Fibroblast of lung (primary cell): Measurements from ENCODE around the gene CTDSPL. TPM values are rescaled to one million over a fixed set of nuclear protein-coding genes. Genes with fewer than 3 reads are reported as not detected.

ENCODE experiments used
- DNase-seq, 2 donors: peaks; one replicate each; pipeline versions ENCODE4 v3.0.0 to v3.0.0-alpha.2; 2010; ENCODE audit warnings: low read depth in 2 of 2
- H2AFZ ChIP-seq: 2 replicates; pipeline ENCODE4 v1.5.1; 2012; ENCODE audit warnings: low read length, control low read depth, inconsistent platforms
- H3K27ac ChIP-seq: 2 replicates; pipeline ENCODE4 v1.5.1; 2011; ENCODE audit warnings: low read length, control low read depth; ENCODE audit not compliant: insufficient read depth
- H3K27me3 ChIP-seq: 2 replicates; pipeline ENCODE4 v1.5.1; 2011; ENCODE audit warnings: mild to moderate bottlenecking, low read length; ENCODE audit not compliant: control insufficient read depth, insufficient read depth
- H3K36me3 ChIP-seq: 2 replicates; pipeline ENCODE4 v1.5.1; 2011; ENCODE audit warnings: low read length; ENCODE audit not compliant: control insufficient read depth, insufficient read depth
- H3K4me1 ChIP-seq: 2 replicates; pipeline ENCODE4 v1.5.1; 2011; ENCODE audit warnings: low read length; ENCODE audit not compliant: control insufficient read depth, insufficient read depth; ENCODE audit errors: extremely low read depth
- H3K4me2 ChIP-seq: 2 replicates; pipeline ENCODE4 v1.5.1; 2011; ENCODE audit warnings: low read length, control low read depth; ENCODE audit not compliant: insufficient read depth; ENCODE audit errors: extremely low read depth
- H3K4me3 ChIP-seq, 4 experiments: fragments of 200-600 bp in 1 of 4; sonication (generic) in 1 of 4; replicated peaks in 1 of 4; 2 replicates each; pipeline ENCODE4 v1.5.1; 2011 to 2016; ENCODE audit warnings: low read length in 4 of 4, low read depth in 3 of 4, mild to moderate bottlenecking in 3 of 4, control low read depth in 2 of 4, inconsistent platforms in 1 of 4, mixed read lengths in 1 of 4; ENCODE audit not compliant: insufficient read depth in 1 of 4; ENCODE audit errors: control extremely low read depth in 1 of 4
- H3K79me2 ChIP-seq: 2 replicates; pipeline ENCODE4 v1.5.1; 2012; ENCODE audit warnings: mild to moderate bottlenecking, low read length, inconsistent platforms; ENCODE audit not compliant: control insufficient read depth, insufficient read depth
- H3K9ac ChIP-seq: 2 replicates; pipeline ENCODE4 v1.5.1; 2011; ENCODE audit warnings: mild to moderate bottlenecking, low read length, control low read depth; ENCODE audit not compliant: insufficient read depth
- H3K9me3 ChIP-seq: 2 replicates; pipeline ENCODE4 v1.5.1; 2012; ENCODE audit warnings: low read depth, low read length; ENCODE audit not compliant: control insufficient read depth, insufficient read depth
- H4K20me1 ChIP-seq: 2 replicates; pipeline ENCODE4 v1.5.1; 2011; ENCODE audit warnings: low read length; ENCODE audit not compliant: control insufficient read depth, insufficient read depth; ENCODE audit errors: extremely low read depth
- CTCF ChIP-seq, 2 donors: IDR thresholded peaks in 1 of 2; conservative IDR thresholded peaks in 1 of 2; 1 replicate in 1 of 2; 2 replicates in 1 of 2; pipeline ENCODE4 v1.5.1; 2011 to 2012; ENCODE audit warnings: low read length in 2 of 2, control low read depth in 1 of 2, inconsistent platforms in 1 of 2, low read depth in 1 of 2, mild to moderate bottlenecking in 1 of 2
- EZH2 ChIP-seq: IDR thresholded peaks from 2 replicates; pipeline ENCODE4 v1.5.1; 2012; ENCODE audit warnings: low read length, control low read depth, mild to moderate bottlenecking; ENCODE audit errors: missing control alignments
- polyA plus RNA-seq, 2 donors: library from polyadenylated mRNA; depleted of rRNA in 1 of 2; stranded (reverse) in 1 of 2; unstranded in 1 of 2; fragments of >200 nt; gene quantifications; 2 replicates each; pipeline ENCODE4 v1.2.1, GENCODE V29; 2011 to 2012; ENCODE audit warnings: missing spikeins in 1 of 2
- total RNA-seq: library from RNA; depleted of rRNA; stranded (reverse); fragments of >200 nt; gene quantifications from 2 replicates; pipeline ENCODE4 v1.2.1, GENCODE V29; 2014

The CTDSPL gene
- total and polyA plus RNA-seq, 2 donors (not counting 1 experiment from before 2014, with no cell fraction given) = 34.0 to 51.5 TPM

- no peak overlapping the region for H3K4me2 ChIP-seq
- no peak overlapping the region for H3K4me3 ChIP-seq
- H3K27ac ChIP-seq = no peak overlapping the region
- no peaks in the 10 kb centered on the region for H3K79me2 ChIP-seq
- H3K4me1 ChIP-seq = peaks cover 22% of the 10 kb centered on the region
- DNase-seq = peak; percentile 65 to 68
- H2AFZ ChIP-seq = no peak overlapping the region
- no peak overlapping the region for H3K9ac ChIP-seq
- H3K9me3 ChIP-seq = no peaks in the 10 kb centered on the region
- no peaks in the 10 kb centered on the region for H3K36me3 ChIP-seq
- no peaks in the 10 kb centered on the region for H3K27me3 ChIP-seq
- no peak for TF ChIP-seq EZH2
- H4K20me1 ChIP-seq = no peaks in the 10 kb centered on the region
Measured at GRCh38 chr3:37949866-37950265, 88.2 kb downstream of the CTDSPL start.

- H3K27me3 ChIP-seq = no peaks in the 10 kb centered on the region
- H3K9me3 ChIP-seq = no peaks in the 10 kb centered on the region
- H3K4me1 ChIP-seq = peaks cover 6% of the 10 kb centered on the region
- peaks cover 1% of the 10 kb centered on the region for H3K36me3 ChIP-seq
- H3K4me3 ChIP-seq = no peak overlapping the region
- no peak overlapping the region for H2AFZ ChIP-seq
- H3K4me2 ChIP-seq = no peak overlapping the region
- no peak overlapping the region for H3K9ac ChIP-seq
- DNase-seq = peak; percentile 30 to 85
- no peak for TF ChIP-seq CTCF (conservative IDR thresholded peaks at IDR 0.05 in 1 of 2, IDR thresholded peaks at IDR 0.05 in 1 of 2; ENCODE audit: low read depth in 1 of 2, low read length in 2 of 2)
- TF ChIP-seq EZH2 = no peak
- no peak overlapping the region for H3K27ac ChIP-seq
- H4K20me1 ChIP-seq = no peaks in the 10 kb centered on the region
- no peaks in the 10 kb centered on the region for H3K79me2 ChIP-seq
Measured at GRCh38 chr3:37952564-37952963, 90.9 kb downstream of the CTDSPL start.

GRCh38 chr3:37953226-37953625 lies 91.5 kb downstream of the CTDSPL start:
- no peaks in the 10 kb centered on the region for H3K27me3 ChIP-seq
- H3K4me2 ChIP-seq = no peak overlapping the region
- H3K79me2 ChIP-seq = no peaks in the 10 kb centered on the region
- peaks cover 1% of the 10 kb centered on the region for H3K36me3 ChIP-seq
- H2AFZ ChIP-seq = no peak overlapping the region
- DNase-seq = no peak
- H3K4me3 ChIP-seq = no peak overlapping the region
- H3K4me1 ChIP-seq = peaks cover 6% of the 10 kb centered on the region
- no peak overlapping the region for H3K9ac ChIP-seq
- no peaks in the 10 kb centered on the region for H3K9me3 ChIP-seq
- no peak overlapping the region for H3K27ac ChIP-seq
- no peak for TF ChIP-seq EZH2
- no peaks in the 10 kb centered on the region for H4K20me1 ChIP-seq

- H3K27ac ChIP-seq = no peak overlapping the region
- H3K9me3 ChIP-seq = no peaks in the 10 kb centered on the region
- DNase-seq = peak in 1 of 2 donors; percentile 35
- H3K4me2 ChIP-seq = no peak overlapping the region
- H4K20me1 ChIP-seq = no peaks in the 10 kb centered on the region
- H3K4me3 ChIP-seq = no peak overlapping the region
- TF ChIP-seq CTCF (conservative IDR thresholded peaks at IDR 0.05 in 1 of 2, IDR thresholded peaks at IDR 0.05 in 1 of 2; ENCODE audit: low read depth in 1 of 2, low read length in 2 of 2) = no peak
- TF ChIP-seq EZH2 = no peak
- no peak overlapping the region for H3K9ac ChIP-seq
- no peaks in the 10 kb centered on the region for H3K27me3 ChIP-seq
- no peak overlapping the region for H2AFZ ChIP-seq
- peaks cover 1% of the 10 kb centered on the region for H3K36me3 ChIP-seq
- H3K79me2 ChIP-seq = no peaks in the 10 kb centered on the region
- H3K4me1 ChIP-seq = peaks cover 6% of the 10 kb centered on the region
Measured at GRCh38 chr3:37953707-37954394, 92.2 kb downstream of the CTDSPL start.
